GM20431 (cell line): ENCODE data around the gene C9orf43.
"Not testable (repeated sequence)": the region's sequence is repeated elsewhere in the genome, so short reads cannot be mapped to it uniquely, and the experiment has no call there.

Experiments
- in situ Hi-C: fragments of 300-500 bp; cut with MseI, MboI; formaldehyde crosslinking; loops from one replicate; pipeline ENCODE4 v1.15.0; 2020; ENCODE audit warnings: low sequenced_read_pairs; ENCODE audit not compliant: unreplicated experiment

Gene C9orf43, protein sequence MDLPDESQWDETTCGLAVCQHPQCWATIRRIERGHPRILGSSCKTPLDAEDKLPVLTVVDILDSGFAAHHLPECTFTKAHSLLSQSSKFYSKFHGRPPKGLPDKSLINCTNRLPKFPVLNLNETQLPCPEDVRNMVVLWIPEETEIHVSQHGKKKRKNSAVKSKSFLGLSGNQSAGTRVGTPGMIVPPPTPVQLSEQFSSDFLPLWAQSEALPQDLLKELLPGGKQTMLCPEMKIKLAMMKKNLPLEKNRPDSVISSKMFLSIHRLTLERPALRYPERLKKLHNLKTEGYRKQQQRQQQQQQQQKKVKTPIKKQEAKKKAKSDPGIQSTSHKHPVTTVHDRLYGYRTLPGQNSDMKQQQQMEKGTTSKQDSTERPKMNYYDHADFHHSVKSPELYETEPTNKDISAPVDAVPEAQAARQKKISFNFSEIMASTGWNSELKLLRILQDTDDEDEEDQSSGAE

DNA sequence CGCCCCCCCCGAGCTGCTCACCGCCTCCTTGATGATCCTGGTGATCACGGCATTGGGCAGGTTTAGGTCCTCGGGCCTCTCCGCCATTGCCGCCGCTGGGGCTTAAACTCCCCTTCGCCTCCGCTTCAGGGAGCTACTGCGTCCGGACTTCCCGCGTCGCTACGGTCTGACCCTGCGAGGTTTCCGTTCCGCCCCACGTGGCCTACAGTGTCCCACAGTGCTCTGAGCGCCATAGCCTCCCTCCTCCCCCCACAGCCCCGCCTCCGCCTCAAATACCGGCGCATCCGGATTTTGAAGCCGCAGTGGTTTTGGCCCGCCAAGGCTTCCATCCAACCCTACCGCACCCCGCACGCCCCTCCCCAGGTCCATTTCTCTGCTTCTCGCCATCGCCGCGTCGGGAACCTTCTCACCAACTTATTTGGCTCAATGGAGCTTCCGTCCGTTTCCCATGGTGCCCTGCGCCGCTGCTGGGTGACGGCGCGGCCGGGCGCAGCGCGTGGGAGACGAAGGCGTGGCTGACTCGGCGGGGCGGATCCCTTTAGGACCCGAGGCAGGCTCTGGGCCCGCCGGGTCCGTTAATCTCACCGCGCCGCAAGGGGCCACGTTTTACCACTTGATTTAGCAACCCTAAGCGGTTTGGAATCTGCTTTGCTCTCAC, at the start of gene C9orf43, which contains the start of gene POLE3:
C9orf43 (plus strand) TSS at position 541 of the 658 bp plus-strand sequence. CDS start 2,747 bp downstream, outside the sequence.
POLE3 (minus strand) TSS at position 469 of the 658 bp plus-strand sequence; CDS start at position 87, 382 bp downstream.
- in situ Hi-C loops = no loop called here

- in situ Hi-C loops = no loop called here
Measured at GRCh38 chr9:113361304-113362018, 49.1 kb upstream of the C9orf43 start.

DNA sequence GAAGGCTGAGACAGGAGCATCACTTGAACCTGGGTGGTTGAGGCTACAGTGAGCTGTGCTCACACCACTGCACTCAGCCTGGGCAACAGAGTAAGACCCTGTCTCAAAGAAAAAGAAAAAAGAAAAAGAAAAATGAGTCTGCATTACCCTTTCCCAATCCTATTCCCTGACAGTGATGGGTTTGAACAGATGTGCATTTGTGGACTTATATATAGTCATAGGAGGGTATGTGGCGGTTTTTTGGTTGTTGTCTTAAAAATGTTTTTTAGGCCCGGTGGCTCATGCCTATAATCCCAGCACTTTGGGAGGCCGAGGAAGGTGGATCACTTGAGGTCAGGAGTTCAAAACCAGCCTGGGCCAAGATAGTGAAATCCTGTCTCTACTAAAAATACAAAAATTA, 47.2 kb upstream of the C9orf43 start:
- in situ Hi-C loops = no loop called here

- in situ Hi-C loops = no loop called here
Measured at GRCh38 chr9:113364951-113365350, 45.6 kb upstream of the C9orf43 start.

GRCh38 chr9:113365652-113366051, 44.9 kb upstream of the C9orf43 start:
- in situ Hi-C loops = not testable (repeated sequence)

- in situ Hi-C loops = no loop called here
Measured at GRCh38 chr9:113368348-113368981, 42.1 kb upstream of the C9orf43 start.

DNA sequence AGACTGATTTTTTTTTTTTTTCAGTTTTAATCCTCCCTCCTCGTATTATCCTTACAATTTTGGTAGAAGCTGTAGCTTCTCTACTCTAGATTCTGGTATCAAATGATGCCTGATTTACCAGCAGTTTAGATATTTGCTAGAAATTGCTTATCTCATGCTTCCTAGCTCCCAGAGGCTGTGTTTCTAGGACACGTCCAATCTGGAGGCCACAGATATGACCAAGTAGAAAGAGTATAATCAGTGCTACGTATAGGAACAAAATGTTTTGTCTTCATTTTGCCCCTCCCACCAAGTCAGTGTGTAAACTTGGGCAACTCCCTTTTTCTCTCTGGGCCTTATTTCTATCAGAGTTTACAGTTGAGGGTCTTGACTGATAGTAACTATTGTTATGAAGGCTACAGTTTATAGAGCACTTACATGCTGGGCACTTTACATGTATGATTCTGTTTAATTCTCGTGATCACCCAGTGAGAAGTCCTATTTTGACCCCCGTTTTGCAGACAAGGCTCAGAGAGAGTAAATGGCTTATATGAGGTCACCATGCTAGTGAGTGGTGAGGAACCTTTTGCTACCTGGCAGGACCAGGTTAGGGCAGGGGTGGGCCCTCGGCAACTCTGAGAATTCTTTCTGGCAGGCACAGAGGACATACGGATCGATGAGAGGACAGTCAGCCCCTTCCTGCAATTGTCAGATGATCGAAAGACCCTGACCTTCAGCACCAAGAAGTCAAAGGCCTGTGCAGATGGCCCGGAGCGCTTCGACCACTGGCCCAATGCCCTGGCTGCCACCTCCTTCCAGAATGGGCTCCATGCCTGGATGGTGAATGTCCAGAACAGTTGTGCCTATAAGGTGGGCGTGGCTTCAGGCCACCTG, 41.3 kb upstream of the C9orf43 start:
- in situ Hi-C loops = no loop called here

GRCh38 chr9:113369855-113370140, 40.7 kb upstream of the C9orf43 start:
- in situ Hi-C loops = no loop called here

DNA sequence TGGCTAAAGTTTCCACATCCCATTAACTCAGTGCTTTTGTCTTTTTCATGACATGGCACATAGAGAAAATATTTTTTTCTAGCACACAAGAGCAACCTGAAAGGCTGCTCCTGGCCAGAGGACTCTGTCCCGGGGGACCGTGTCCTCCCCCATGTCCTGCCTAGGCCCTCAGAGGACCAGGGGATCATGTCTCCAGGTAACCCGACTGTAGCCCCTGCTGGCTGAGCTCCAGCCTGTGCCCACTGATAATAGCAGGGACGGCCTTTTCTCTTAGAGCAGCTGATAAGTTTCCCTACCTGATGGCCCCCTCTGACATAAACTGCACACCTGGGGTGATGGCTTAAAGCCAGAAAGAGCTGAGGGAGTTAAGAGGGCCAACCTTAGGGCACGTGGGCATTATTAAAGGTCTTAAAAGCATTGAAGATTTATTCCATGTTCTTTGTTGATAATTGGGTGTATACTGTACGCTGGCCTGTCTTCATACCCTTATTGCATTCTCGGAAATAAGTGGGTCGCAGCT, 39.7 kb upstream of the C9orf43 start:
- in situ Hi-C loops = no loop called here

- in situ Hi-C loops = no loop called here
Measured at GRCh38 chr9:113372059-113372458, 38.5 kb upstream of the C9orf43 start.

DNA sequence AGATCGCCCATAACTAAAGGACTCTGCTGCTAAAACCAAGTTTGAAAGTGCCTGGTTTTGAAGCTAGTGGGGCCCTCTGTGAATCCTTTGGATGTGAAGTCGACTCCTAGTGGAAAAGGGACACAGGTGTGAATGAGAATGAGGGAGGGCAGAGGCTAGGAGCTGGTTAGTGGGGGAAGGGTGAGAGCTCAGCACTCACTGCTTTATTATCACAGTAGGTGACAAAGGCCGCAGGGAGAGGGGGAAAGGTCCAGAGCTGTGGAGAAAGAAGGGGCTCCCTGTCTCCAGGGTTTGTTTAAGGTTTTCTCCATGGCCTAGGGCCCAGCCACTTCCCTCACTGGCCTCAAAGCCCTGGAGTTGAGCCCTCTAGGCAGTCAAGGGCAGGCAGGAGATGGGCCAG, 37.3 kb upstream of the C9orf43 start:
- in situ Hi-C loops = no loop called here

GRCh38 chr9:113373676-113374392, 36.7 kb upstream of the C9orf43 start:
- in situ Hi-C loops = no loop called here

DNA sequence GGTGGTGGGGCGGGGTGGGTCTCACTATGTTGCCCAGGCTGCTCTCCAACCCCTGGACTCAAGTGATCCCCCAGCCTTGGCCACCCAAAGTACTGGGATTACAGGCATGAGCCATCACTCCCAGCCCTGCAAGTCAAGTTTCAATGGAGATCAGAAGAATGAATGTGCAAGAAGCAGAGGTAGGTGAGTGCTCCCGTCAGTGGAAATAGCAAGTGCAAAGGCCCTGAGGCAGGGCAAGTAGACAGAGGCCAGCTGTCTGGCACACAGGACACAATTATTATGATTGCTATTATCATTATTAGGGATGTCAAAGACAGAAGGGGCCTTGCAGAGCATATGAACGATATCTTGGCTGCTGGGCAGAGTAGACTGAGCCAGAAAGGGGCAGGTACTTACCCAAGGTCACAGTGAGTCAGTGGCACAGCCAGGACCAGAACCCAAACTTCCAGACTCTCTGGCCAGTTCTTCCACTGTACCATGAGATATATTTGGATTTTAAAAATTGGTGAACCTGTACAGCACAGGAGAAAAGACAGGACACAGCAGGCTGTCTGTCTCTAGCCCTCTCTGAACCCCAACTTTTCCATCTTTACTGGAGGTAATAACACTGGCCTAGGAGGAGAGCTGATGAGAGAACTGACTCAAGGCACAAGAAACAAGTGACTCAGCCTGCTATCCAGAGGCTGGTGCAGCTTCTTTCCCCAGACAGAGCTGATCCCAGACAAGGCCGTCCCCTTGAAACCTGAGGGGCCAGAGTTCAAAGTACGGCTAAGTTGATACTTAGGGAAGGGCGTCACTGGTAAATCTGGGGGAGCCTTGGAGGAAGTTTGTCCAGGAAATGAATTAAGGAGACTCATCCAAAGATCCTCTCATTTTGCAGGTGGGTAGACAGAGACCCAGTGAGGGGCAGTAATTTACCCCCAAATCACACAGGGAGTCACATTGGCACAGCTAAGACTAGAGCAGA, 35.2 kb upstream of the C9orf43 start:
- in situ Hi-C loops = no loop called here

DNA sequence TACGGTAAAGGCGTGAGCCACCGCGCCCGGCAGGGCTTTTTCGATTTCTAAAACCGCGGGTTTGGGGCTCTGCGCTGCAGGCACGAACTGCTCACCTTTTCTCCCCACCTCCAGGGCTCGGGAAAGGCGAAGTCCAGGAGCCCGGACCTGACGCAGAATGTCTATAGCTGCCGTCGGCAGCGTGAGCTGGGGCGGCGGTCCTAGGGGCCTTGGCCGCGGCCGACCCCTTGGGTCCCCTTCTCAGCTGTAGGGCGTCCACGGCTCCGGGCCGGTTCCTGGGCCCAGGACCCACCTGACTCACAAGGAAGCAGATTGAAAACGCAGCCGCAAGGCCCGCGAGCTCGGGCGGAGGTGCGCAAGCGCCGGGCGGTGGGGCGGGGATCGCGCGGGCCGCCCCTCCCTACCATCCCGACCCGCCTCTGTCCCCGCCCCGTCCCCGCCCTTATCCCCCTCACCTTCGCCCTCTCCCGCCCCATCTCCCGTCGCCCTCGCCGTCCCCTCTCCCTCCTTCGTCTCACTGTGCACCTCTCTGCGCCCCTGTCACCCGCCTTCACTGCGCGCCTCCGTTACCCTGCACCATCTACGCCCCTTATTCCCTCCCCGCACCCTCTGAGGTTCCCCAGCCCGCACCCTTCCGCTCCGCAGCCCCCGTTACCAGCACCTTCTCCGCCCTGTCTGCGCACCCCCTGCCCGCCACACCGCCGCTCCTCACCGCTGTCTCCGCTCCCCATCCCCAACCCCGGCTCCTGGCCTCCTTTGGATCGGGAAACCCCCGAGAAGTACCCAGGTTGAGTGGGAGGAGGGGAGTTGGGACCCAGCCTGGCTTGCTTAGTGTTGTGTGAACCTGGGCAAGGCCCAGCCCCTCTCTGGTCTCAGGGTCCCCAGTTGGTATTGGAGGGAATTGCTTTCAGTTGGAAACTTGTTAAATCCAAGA, 33.6 kb upstream of the C9orf43 start, which contains the start of gene HDHD3:
HDHD3 (minus strand) TSS at position 353 of the 934 bp plus-strand sequence. CDS start 2,632 bp downstream, outside the sequence.
- in situ Hi-C loops = no loop called here

DNA sequence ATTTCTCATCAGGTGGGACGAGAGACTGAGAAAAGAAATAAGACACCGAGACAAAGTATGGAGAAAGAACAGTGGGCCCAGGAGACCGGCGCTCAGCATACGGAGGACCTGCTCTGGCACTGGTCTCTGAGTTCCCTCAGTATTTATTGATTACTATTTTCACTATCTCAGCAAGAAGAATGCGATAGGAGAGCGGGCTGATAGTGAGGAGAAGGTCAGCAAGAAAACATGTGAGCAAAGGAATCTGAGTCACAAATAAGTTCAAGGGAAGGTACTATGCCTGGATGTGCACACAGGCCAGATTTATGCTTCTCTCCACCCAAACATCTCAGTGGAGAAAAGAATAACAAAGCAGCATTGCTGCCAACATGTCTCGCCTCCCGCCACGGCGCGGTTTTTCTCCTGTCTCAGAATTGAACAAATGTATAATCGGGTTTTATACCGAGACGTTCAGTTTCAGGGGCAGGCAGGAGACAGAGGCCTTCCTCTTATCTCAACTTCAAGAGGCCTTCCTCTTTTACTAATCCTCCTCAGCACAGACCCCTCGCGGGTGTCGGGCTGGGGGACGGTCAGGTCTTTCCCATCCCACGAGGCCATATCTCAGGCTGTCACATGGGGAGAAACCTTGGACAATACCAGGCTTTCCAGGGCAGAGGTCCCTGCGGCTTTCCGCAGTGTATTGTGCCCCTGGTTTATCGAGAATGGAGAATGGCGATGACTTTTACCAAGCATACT, 31.3 kb upstream of the C9orf43 start:
- in situ Hi-C loops = not testable (repeated sequence)

GRCh38 chr9:113379829-113380210, 30.7 kb upstream of the C9orf43 start:
- in situ Hi-C loops = not testable (repeated sequence)
